NOMO-1 (cell line): ENCODE results near the gene VPS35.
A peak's percentile ranks its signal among the peaks of the same experiment; 100 is the strongest.
"Not testable (repeated sequence)": the region's sequence is repeated elsewhere in the genome, so short reads cannot be mapped to it uniquely, and the experiment has no call there.

ENCODE experiments used
- DNase-seq, 2 experiments: peaks; one replicate each; lab custom pipeline; 2025; ENCODE audit not compliant: unreplicated experiment in 2 of 2; lab: John Stamatoyannopoulos, UW

The VPS35 gene

DNA sequence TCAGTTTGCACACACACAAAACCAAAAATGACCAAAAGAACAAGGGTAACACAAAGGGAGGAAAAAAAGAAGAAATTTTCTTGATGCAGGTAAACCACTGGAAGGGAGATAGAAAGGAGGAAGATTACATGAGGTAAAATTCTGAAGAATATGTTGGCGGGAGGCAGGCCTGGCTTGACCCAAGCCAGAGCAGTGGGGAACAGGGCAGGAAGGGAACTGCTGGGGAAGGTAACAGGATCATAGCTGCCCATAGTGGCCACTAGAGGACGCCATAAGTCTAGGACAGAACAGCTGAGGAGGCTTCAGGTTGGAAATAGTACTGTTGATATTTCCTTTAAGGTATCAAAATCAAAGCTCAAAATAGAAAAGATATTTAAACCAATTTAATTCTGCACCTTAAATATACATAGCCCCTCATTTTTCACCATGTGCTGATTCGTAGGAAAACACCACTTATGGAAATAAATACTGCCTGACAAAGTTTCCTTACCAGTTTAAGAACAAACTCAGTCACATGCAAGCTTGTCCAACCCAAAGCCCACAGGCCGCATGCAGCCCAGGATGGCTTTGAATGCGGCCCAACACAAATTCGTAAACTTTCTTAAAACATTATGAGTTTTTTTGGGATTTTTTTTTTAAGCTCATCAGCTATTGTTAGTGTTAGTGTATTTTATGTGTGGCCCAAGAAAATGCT lies 15.5 kb downstream of the VPS35 start:
- DNase-seq: peak; percentile 34 to 70

DNA sequence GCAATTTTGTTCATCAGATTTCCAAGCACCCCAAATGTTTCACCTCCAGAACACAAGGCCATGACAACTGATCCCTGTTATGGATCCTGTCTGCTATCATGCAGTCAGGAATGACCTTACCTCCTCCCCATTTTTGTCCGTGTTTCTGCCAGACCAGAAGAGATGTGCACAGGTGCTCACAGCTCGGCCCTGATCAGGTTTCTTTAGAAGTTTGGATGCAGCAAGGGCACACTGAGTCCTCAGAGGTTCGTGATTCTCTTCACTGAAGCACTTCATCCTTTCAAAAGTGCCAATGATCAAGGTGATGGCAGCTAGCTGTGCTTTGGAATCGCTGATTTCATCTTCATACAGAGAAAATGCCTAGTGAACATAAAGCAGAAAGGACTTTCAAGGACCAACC lies 26.9 kb downstream of the VPS35 start:
- no peak for DNase-seq

- DNase-seq: peak; percentile 96 to 99
These were observed 30.1 kb downstream of the VPS35 start for GRCh38 chr16:46658925-46659324.

DNA sequence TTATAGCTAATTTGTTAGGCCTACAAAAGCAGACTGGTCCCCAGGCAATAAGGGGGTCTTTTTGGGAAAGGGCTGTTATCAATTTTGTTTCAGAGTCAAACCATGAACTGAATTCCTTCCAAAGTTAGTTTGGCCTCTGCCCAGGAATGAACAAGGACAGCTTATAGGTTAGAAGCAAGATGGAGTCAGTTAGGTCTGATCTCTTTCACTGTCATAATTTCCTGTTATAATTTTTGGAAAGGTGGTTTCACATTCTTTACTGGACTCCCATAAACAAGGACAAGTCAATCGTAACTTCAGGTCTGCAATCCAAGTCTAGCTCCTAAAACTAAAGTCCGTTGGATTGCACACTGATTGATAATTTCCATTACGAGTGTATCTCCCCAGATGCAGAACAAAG lies 37.7 kb downstream of the VPS35 start:
- no peak for DNase-seq

DNA sequence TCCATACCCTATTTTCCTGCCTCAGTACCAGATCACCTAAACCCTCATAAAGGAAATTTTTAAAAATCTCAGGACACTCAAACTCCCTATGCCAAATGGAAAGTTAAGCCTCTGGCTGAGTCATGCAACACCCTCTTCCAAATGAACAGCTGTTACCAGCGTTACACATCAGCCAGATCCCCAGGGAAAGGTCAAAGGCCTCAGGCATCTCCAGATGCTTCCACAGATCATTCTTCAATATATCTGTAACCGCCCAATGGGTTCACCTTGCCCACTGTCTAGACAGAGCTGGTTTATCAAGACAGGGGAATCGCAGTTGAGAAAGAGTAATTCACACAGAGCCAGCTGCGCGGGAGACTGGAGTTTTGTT lies 38.7 kb downstream of the VPS35 start:
- no peak for DNase-seq

GRCh38 chr16:46649588-46650253 lies 39.3 kb downstream of the VPS35 start:
- no peak for DNase-seq

- DNase-seq: no peak
These were observed 40.3 kb downstream of the VPS35 start for GRCh38 chr16:46648656-46649055.

- no peak for DNase-seq
These were observed 49.7 kb downstream of the VPS35 start for GRCh38 chr16:46638947-46639925.

GRCh38 chr16:46632778-46633733 lies 55.9 kb downstream of the VPS35 start:
- no peak for DNase-seq

DNA sequence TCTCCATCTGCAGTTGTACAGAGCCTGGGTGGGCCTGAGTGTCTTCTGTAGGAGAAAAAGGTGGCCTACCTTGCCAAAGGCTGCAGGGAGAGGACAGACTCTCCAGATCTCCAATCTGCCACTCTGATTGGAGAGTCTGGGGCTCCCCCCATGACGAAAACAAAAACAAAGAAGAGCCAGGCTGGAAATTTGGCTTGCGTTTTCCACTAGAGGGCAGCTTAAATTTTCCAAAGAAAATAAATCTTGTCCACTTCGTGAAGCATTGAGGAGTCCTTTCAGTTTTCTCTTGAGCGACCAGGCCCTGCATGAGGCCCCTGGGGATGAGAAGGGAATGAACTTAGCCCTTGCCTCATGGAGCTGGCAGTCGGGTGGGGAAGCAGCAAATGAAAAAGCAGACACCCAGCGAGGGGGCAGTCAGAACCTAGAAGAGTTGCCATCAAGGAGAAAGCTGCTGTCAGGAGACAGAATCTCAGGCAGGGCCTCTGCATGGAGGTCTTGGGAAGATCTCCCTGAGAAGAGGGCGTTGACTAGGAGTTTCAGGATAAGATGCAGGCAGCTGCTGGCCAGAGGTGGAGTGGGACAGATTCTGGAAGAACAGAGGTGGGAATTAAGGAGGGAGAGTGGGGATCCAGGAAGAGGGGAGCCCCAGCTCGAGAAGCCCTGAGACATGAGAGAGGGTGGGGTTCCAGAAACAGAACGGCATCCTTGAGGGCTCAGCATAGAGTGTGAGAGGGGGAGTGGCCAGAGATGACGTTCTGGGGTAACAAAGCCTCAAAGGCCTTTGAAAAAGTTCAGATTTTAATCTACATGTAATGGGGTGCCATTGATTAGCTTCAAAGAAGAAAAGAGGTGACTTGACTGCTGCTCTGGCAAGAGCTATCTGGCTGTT lies 59.4 kb downstream of the VPS35 start:
- no peak for DNase-seq

GRCh38 chr16:46627746-46628145 lies 61.2 kb downstream of the VPS35 start:
- no peak for DNase-seq

DNA sequence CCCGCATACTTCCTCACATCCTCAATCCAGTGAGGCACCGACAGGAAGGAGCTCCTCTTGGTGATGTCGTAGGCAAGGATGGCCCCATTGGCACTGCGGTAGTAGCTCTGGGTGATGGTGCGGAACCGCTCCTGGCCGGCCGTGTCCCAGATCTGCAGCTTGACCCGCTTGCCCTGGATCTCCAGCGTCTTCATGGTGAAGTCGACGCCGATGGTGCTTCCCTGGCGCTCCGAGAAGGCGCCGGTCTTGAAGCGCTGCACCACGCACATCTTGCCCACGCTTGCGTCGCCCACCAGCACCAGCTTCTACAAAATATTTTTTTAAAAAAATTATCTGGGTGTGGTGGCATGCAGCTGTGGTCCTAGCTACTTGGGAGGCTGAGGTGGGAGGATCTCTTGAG lies 62.3 kb downstream of the VPS35 start:
- not testable (repeated sequence) for DNase-seq

DNA sequence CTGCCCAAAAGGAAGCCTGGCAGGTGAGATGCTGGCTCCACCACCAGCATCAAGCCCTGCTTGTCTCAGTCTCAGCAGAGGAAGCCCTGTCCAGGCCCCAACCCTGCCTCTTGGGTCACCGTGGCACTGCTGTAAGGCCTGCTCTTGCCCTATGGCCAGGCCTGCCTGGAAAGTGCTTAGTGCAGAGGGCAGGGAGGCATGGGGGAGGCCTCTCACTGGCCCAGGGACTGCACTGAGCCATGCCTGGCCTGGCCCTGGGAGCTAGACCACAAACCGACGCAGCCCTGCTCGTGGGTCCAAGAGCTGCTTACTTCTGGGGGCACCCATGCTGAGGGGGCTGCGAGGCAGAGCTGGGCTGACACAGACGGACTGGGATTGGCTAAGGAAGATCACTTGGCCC lies 64.1 kb downstream of the VPS35 start:
- DNase-seq: not testable (repeated sequence)

DNA sequence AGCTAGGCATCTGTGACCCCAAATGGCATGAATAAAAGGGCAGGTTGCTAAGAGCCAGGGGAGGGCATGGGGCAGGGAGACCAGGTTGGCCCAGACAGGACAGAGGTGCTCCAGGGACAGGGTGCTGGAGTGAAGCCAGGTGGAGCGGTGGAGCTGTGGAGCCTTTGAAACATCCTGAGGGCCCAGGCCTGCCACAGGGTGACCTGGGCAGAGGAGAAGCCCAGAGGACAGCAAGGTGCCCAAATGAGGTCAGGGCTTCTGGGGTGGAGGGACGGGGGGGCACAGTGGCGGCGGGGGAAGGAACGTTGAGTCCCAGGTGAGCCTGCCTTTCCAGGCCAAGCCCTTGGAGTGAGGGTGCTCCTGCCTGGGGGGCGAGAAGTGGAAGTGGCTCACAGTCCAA lies 65.3 kb downstream of the VPS35 start:
- not testable (repeated sequence) for DNase-seq

- DNase-seq: not testable (repeated sequence)
These were observed 65.7 kb downstream of the VPS35 start for GRCh38 chr16:46623246-46623645.

DNA sequence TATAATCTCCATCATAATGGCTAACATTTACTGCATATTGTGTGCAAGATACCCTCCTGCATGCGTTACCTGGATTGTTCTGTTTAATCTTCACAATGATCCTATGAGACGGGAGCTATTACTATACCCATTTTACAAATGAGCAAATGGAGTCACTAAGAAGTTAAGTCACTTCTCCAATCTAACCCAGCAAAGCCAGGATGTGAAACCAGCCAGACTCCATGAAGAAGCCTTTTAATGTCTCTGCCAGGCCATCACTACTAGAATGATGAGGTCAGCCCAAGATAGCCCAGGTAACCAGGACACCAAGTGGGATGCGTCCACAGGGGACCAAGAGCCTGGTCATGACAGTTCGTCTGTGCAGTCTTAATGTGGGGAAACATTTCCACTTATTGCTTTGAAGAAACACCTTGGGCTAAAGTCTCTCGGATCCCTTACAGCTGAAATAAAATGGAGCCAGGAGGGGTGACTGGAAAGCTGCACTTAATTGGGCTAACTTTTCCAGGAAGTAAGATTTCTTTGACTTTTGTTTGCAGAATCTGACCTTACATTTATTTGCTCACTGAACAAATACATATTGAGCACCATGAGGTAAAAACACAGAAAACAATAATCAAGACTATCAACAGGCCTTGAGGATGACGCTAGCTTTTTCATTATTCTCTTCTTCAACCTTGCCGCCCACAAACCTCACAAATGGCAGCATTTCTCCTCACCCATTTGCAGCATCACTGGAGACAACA lies 66.9 kb downstream of the VPS35 start:
- no peak for DNase-seq

DNA sequence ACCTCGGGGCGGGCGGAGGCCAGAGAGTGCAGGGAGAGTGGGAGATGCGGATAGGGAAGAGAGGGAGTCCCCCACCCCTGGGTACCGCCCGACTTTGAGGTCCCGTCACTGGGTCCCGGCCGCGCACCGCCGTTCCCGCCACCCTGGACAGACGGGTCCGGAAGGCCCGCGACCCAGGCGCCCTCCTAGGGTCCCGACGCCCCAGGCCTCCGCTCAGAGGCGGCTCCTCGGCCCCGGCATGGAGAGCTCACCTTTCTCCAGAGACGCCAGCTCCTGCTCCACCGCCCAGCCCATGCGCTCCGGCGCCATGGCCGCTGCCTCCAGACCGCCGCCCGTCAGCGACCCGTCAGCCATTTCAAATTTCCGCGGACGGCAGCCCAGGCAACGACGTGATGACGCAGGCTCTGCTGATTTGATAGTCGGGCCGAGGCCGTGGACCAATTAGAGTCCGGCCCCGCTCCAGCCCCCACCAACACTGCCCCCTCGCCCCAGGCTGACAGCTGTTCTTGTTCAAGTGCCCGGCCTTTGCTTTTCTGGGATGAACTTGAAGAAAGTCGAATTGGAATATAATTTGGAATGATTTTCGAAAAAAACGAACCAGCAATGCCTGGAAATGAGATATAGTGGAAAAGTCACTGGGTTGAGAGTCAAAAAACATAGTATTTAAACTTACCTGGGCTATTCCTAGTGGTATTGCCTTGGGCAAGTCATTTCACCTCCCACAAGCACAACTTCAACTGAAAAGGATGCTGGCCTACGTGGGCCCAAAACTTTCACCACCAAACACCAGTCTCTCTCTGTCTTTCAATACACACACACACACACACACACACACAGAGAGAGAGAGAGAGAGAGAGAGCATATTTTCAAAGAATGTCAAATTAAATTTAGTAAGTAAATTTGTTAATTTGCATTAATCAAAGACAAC lies 67.7 kb downstream of the VPS35 start, which contains the start of gene SHCBP1:
Gene SHCBP1 (minus strand): TSS at position 374 of the 928 bp plus-strand sequence. CDS start 20 bp downstream, at position 354.
- peak; percentile 92 to 93 for DNase-seq
